AG04449 (cell line): ENCODE measurements around the gene ROBO4.

Source experiments
- CTCF ChIA-PET: fragments of 350-600 bp; formaldehyde crosslinking; extraction: SDS; loops from one replicate; lab custom pipeline; 2021; ENCODE audit warnings: antibody characterized with exemption; lab: Yijun Ruan, JAX
- POLR2A ChIA-PET: fragments of 400-600, 350-600 bp; formaldehyde crosslinking; extraction: SDS; loops from one replicate; lab custom pipeline; 2020; ENCODE audit warnings: antibody characterized with exemption, inconsistent platforms; lab: Yijun Ruan, JAX
- DNase-seq: peaks from one replicate; pipeline ENCODE4 v3.0.0-alpha.2; 2010; ENCODE audit warnings: low read depth, low spot score
- H3K4me3 ChIP-seq: 2 replicates; pipeline ENCODE4 v1.5.1; 2011; ENCODE audit warnings: low read depth, mild to moderate bottlenecking, control low read depth, low read length
- CTCF ChIP-seq: IDR thresholded peaks from one replicate; pipeline ENCODE4 v1.5.1; 2011; ENCODE audit warnings: mild to moderate bottlenecking, moderate library complexity, low read length, control low read depth, inconsistent platforms; ENCODE audit not compliant: insufficient read depth; ENCODE audit errors: missing control alignments

Gene ROBO4

GRCh38 chr11:124834526-124835180 lies 63.0 kb downstream of the ROBO4 start:
- ChIA-PET POLR2A (no interaction called here), CTCF (interaction anchor here (0.6 to 9.4 kb wide), 5 partner anchors 11 to 191 kb away, joined by 3 to 176 read pairs (median 21); partner anchors contain the start of genes SIAE and SPA17)
- H3K4me3 ChIP-seq, result no peak overlapping the region
- no peak for DNase-seq
- no peak for TF ChIP-seq CTCF
